HepG2 (cell line): ENCODE data around the gene SEMA4B. TPM values are rescaled to one million over a fixed set of nuclear protein-coding genes. Genes with fewer than 3 reads are reported as not detected.

Experiments
- DRAP1 ChIP-seq: IDR thresholded peaks from 2 replicates; pipeline ENCODE4 v1.6.1; 2016; ENCODE audit warnings: missing genetic modification reagents, missing compliant biosample characterization
- ETV6 ChIP-seq: sonication (generic); formaldehyde crosslinking; conservative IDR thresholded peaks from 2 replicates; pipeline ENCODE4 v1.4.0; 2020; ENCODE audit warnings: missing genetic modification reagents
- FOXA1 ChIP-seq, 2 experiments: fragments of 450-650 bp in 1 of 2; sonication (generic) in 1 of 2; formaldehyde crosslinking in 1 of 2; IDR thresholded peaks; 2 replicates each; pipeline versions ENCODE4 v1.4.0 to v1.6.1; 2016 to 2020; ENCODE audit warnings: missing genetic modification reagents in 1 of 2
- GABPB1 ChIP-seq: IDR thresholded peaks from 2 replicates; pipeline ENCODE4 v1.6.1; 2016; ENCODE audit warnings: mild to moderate bottlenecking, missing genetic modification reagents, moderate library complexity, missing compliant biosample characterization
- GPBP1L1 ChIP-seq: sonication (generic); formaldehyde crosslinking; IDR thresholded peaks from 2 replicates; pipeline ENCODE4 v1.5.0; 2020; ENCODE audit warnings: mild to moderate bottlenecking, missing genetic modification reagents
- POLR2G ChIP-seq: fragments of 200-400 bp; formaldehyde crosslinking; IDR thresholded peaks from 2 replicates; pipeline ENCODE4 v1.6.1; 2018; ENCODE audit warnings: mild to moderate bottlenecking, low read depth, low read length, moderate library complexity
- SRY ChIP-seq: sonication (generic); formaldehyde crosslinking; IDR thresholded peaks from 2 replicates; pipeline ENCODE4 v1.8.0; 2022; ENCODE audit warnings: mild to moderate bottlenecking, missing genetic modification reagents
- YEATS4 ChIP-seq: sonication (generic); formaldehyde crosslinking; IDR thresholded peaks from 2 replicates; pipeline ENCODE4 v1.4.0; 2020; ENCODE audit warnings: missing genetic modification reagents, borderline replicate concordance
- ZBTB1 ChIP-seq: sonication (generic); formaldehyde crosslinking; IDR thresholded peaks from 2 replicates; pipeline ENCODE4 v1.4.0; 2020; ENCODE audit warnings: missing genetic modification reagents, borderline replicate concordance
- ZNF232 ChIP-seq: sonication (generic); formaldehyde crosslinking; IDR thresholded peaks from 2 replicates; pipeline ENCODE4 v1.4.0; 2020; ENCODE audit warnings: missing genetic modification reagents, borderline replicate concordance
- ZNF317 ChIP-seq: sonication (generic); formaldehyde crosslinking; IDR thresholded peaks from 2 replicates; pipeline ENCODE4 v1.5.0; 2020; ENCODE audit warnings: mild to moderate bottlenecking, missing genetic modification reagents
- ZNF33B ChIP-seq: sonication (generic); formaldehyde crosslinking; IDR thresholded peaks from 2 replicates; pipeline ENCODE4 v1.5.1; 2020; ENCODE audit warnings: mild to moderate bottlenecking, missing genetic modification reagents
- ZNF430 ChIP-seq: sonication (generic); formaldehyde crosslinking; IDR thresholded peaks from 2 replicates; pipeline ENCODE4 v1.9.0; 2021; ENCODE audit warnings: mild to moderate bottlenecking, missing genetic modification reagents
- ZNF770 ChIP-seq: sonication (generic); formaldehyde crosslinking; IDR thresholded peaks from 2 replicates; pipeline ENCODE4 v1.5.0; 2020; ENCODE audit warnings: mild to moderate bottlenecking, missing genetic modification reagents
- ZNF792 ChIP-seq: IDR thresholded peaks from 2 replicates; pipeline ENCODE4 v1.6.1; 2016
- polyA plus RNA-seq, 8 experiments: library from polyadenylated mRNA; depleted of rRNA in 3 of 8; stranded (reverse) in 7 of 8; unstranded in 1 of 8; fragments of >200 nt; fragmentation: Illumina TruSeq in 4 of 8; extraction: Trizol in 4 of 8; gene quantifications; 2 replicates each; pipeline versions ENCODE4 v1.2.1 to v1.2.3, GENCODE V29; 2011 to 2016; ENCODE audit warnings: low read depth in 4 of 8, missing spikeins in 1 of 8, mixed read lengths in 1 of 8; ENCODE audit not compliant: insufficient read depth in 1 of 8
- total RNA-seq, 5 experiments: library from RNA; depleted of rRNA; stranded (reverse); fragments of >200 nt; fragmentation: Illumina TruSeq; extraction: Trizol; gene quantifications; 2 replicates each; pipeline ENCODE4 v1.2.3, GENCODE V29; 2016; ENCODE audit warnings: low read depth in 1 of 5
- TF ChIP-seq, protein P1 (sequence below): sonication (generic); formaldehyde crosslinking; IDR thresholded peaks from 2 replicates; pipeline ENCODE4 v1.5.1; 2020; ENCODE audit warnings: mild to moderate bottlenecking, missing genetic modification reagents, moderate library complexity
- TF ChIP-seq, protein P2 (sequence below): sonication (generic); formaldehyde crosslinking; IDR thresholded peaks from 2 replicates; pipeline ENCODE4 v1.8.1; 2023; ENCODE audit warnings: mild to moderate bottlenecking, moderate library complexity, missing genetic modification reagents

Gene SEMA4B
- total and polyA plus RNA-seq, 2 of the 13 experiments (the other 11 are each of a cell fraction or from before 2014, with no cell fraction given), result 2.1 to 17.0 TPM

DNA sequence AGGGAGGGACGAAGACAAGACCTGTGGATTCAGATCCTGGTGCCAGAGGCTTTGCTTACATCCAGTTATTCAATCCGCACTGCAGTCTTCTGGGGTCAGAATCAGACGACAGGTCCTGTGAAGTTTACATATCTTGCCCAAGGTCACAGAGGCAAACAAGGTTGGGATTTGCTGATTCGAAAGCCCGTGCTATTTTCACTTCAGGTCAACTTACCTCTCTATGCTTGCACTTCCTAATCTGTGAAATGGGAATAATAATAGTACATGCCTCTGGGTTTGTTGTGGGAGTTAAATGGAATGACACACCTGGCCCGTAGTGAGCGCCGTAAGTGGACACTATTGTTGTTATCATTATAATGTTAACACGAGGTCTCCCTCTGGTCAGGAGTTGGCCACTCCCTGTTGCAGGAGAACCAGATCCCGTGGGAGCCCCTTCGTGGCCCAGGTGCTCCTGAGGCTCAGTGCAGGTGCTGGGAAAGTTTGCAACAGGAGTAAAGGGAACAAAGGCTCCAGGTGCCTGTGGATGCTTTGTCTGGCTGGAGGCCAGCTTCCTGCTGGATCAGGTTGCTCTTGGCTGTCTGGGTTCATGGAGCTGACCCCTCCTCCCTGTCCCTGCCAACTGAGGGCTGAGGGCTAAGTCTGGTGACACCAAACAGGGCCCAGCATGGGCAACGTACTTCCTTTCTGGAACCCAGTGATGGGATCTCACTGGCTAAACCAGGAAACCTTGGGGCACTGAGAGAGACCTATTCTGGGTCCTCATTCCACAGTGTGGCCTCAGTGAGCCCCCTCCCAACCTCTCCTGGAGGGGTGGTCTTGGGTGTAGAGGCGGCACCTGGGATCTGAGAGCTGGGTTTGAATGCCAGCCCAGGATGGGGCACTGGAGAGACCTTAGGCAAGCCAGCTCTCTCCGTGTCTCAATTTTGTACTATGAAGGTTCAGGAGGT is 40.1 kb upstream of the SEMA4B start (continued):
- no peak for TF ChIP-seq POLR2G
- TF ChIP-seq GABPB1 (CRISPR knock-in tag), result no peak
- TF ChIP-seq ZNF770 (CRISPR knock-in tag), result no peak
- no peak; the same call in 1 of the 2 replicates for TF ChIP-seq SRY (CRISPR knock-in tag)
- no peak; the same call in 1 of the 2 replicates for TF ChIP-seq ZNF430
- TF ChIP-seq ZNF232 (CRISPR knock-in tag), result peak; percentile 63
- TF ChIP-seq, protein P1, sequence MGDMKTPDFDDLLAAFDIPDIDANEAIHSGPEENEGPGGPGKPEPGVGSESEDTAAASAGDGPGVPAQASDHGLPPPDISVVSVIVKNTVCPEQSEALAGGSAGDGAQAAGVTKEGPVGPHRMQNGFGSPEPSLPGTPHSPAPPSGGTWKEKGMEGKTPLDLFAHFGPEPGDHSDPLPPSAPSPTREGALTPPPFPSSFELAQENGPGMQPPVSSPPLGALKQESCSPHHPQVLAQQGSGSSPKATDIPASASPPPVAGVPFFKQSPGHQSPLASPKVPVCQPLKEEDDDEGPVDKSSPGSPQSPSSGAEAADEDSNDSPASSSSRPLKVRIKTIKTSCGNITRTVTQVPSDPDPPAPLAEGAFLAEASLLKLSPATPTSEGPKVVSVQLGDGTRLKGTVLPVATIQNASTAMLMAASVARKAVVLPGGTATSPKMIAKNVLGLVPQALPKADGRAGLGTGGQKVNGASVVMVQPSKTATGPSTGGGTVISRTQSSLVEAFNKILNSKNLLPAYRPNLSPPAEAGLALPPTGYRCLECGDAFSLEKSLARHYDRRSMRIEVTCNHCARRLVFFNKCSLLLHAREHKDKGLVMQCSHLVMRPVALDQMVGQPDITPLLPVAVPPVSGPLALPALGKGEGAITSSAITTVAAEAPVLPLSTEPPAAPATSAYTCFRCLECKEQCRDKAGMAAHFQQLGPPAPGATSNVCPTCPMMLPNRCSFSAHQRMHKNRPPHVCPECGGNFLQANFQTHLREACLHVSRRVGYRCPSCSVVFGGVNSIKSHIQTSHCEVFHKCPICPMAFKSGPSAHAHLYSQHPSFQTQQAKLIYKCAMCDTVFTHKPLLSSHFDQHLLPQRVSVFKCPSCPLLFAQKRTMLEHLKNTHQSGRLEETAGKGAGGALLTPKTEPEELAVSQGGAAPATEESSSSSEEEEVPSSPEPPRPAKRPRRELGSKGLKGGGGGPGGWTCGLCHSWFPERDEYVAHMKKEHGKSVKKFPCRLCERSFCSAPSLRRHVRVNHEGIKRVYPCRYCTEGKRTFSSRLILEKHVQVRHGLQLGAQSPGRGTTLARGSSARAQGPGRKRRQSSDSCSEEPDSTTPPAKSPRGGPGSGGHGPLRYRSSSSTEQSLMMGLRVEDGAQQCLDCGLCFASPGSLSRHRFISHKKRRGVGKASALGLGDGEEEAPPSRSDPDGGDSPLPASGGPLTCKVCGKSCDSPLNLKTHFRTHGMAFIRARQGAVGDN, result peak; percentile 84
- no peak for TF ChIP-seq ETV6 (CRISPR knock-in tag)
- no peak for TF ChIP-seq GPBP1L1 (CRISPR knock-in tag)
- no peak for TF ChIP-seq ZNF33B (CRISPR knock-in tag)
- no peak for TF ChIP-seq ZBTB1 (CRISPR knock-in tag)
- 0 out of 2 replicates have a peak, but pooled peaks have one; percentile 30 for TF ChIP-seq YEATS4 (CRISPR knock-in tag)
- no peak for TF ChIP-seq ZNF317
- TF ChIP-seq FOXA1 (IDR thresholded peaks at IDR 0.05), result no peak
- TF ChIP-seq FOXA1 (CRISPR knock-in tag; IDR thresholded peaks at IDR 0.05), result no peak; the same call in 1 of the 2 replicates
- no peak for TF ChIP-seq ZNF792 (CRISPR knock-in tag)
- TF ChIP-seq DRAP1 (CRISPR knock-in tag), result no peak
- TF ChIP-seq, protein P2, sequence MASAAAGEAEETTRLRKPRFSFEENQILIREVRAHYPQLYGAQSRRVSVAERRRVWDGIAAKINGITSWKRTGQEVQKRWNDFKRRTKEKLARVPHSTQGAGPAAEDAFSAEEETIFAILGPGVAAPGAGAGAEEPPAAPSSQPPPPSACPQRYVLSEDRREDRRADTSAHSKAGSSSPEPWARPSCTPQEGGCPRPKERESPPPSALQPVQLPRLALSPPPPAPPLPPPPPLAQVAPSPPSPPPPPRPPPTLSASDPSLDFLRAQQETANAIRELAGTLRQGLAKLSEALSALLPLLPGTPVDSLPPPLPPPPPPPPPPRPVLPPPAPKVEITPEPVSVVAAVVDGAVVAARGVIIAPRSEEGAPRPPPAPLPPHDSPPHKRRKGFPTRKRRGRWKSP (CRISPR knock-in tag), result peak; percentile 59; the same call in 1 of the 2 replicates
